Tibial artery (tissue), 4 donors: Measurements from ENCODE around the gene AMACR.

ENCODE experiments used
- DNase-seq, 2 donors: peaks; one replicate each; pipeline ENCODE4 v3.0.0-alpha.2; 2019
- H3K27ac ChIP-seq, 2 donors: fragments of 200-600 bp; sonication (generic) in 1 of 2; 1 replicate in 1 of 2; 2 replicates in 1 of 2; pipeline ENCODE4 v1.5.1; 2018 to 2019; ENCODE audit warnings: mild to moderate bottlenecking in 1 of 2
- H3K27me3 ChIP-seq, 2 donors: fragments of 200-600 bp; sonication (generic) in 1 of 2; one replicate each; pipeline versions ENCODE4 v1.5.1 to v1.6.0; 2016 to 2019
- H3K36me3 ChIP-seq, 3 donors: fragments of 200-600 bp; sonication (generic) in 2 of 3; one replicate each; pipeline ENCODE4 v1.5.1; 2016 to 2019; ENCODE audit warnings: mild to moderate bottlenecking in 2 of 3
- H3K4me1 ChIP-seq, 4 donors: fragments of 200-600 bp; sonication (generic) in 2 of 4; 1 replicate in 3 of 4; 2 replicates in 1 of 4; pipeline ENCODE4 v1.5.1; 2016 to 2019
- H3K4me3 ChIP-seq, 2 donors: fragments of 200-600 bp; sonication (generic) in 1 of 2; 1 replicate in 1 of 2; 2 replicates in 1 of 2; pipeline ENCODE4 v1.5.1; 2018 to 2019; ENCODE audit warnings: mild to moderate bottlenecking in 2 of 2
- H3K9me3 ChIP-seq, 3 donors: fragments of 200-600 bp; sonication (generic) in 1 of 3; one replicate each; pipeline ENCODE4 v1.5.1; 2016 to 2019
- intact Hi-C: fragments of 100-400 bp; cut with DNase I; formaldehyde crosslinking; loops from one replicate; pipeline ENCODE4 v1.15.0; 2023; ENCODE audit warnings: low total_unique reads
- TF ChIP-seq, protein P1 (sequence below), 2 experiments: fragments of 200-600 bp in 1 of 2; fragments of 450-650 bp in 1 of 2; IDR thresholded peaks; one replicate each; pipeline ENCODE4 v1.5.1; 2017 to 2019; ENCODE audit warnings: antibody characterized with exemption in 2 of 2, mild to moderate bottlenecking in 1 of 2, moderate library complexity in 1 of 2

The AMACR gene

DNA sequence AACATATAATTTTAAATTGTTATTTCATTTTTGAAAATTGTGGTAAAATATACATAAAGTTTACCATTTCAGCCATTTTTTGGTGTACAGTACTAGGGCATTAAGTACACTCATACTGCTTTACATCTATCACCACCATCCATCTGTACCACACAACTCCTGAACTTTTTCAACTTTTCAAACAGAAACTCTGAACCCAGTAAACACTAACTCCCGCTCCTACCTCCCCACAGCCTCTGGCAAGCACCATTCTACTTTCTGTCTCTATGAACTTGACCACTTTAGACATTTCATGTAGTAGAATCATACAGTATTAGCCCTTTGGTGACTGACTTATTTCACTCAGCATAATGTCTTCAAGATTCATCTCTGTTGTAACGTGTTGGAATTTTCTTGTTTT is 15.0 kb downstream of the AMACR start:
- H3K27ac ChIP-seq: no peak overlapping the region
- H3K36me3 ChIP-seq: peaks cover 4 to 24% (median 14%) of the 10 kb centered on the region in 3 donors
- H3K4me1 ChIP-seq: peaks cover 0 to 6% (median 3%) of the 10 kb centered on the region in 4 donors
- no peaks in the 10 kb centered on the region for H3K27me3 ChIP-seq
- no peak for DNase-seq
- H3K4me3 ChIP-seq: no peak overlapping the region
- intact Hi-C loops: no loop called here
- TF ChIP-seq, protein P1, sequence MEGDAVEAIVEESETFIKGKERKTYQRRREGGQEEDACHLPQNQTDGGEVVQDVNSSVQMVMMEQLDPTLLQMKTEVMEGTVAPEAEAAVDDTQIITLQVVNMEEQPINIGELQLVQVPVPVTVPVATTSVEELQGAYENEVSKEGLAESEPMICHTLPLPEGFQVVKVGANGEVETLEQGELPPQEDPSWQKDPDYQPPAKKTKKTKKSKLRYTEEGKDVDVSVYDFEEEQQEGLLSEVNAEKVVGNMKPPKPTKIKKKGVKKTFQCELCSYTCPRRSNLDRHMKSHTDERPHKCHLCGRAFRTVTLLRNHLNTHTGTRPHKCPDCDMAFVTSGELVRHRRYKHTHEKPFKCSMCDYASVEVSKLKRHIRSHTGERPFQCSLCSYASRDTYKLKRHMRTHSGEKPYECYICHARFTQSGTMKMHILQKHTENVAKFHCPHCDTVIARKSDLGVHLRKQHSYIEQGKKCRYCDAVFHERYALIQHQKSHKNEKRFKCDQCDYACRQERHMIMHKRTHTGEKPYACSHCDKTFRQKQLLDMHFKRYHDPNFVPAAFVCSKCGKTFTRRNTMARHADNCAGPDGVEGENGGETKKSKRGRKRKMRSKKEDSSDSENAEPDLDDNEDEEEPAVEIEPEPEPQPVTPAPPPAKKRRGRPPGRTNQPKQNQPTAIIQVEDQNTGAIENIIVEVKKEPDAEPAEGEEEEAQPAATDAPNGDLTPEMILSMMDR (IDR thresholded peaks at IDR 0.05): no peak
- no peaks in the 10 kb centered on the region for H3K9me3 ChIP-seq

DNA sequence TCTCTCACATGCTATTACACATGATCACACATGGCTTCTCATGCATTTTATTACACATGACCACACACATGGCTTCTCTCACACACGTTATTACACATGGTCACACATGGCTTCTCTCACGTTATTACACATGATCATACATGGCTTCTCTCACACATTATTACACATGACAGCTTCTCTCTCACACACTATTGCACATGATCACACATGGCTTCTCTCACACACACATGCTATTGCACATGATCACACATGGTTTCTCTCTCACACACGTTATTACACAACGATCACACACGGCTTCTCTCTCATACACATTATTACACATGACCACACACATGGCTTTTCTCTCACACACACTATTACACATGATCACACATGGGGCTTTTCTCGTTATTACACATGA is 22.4 kb downstream of the AMACR start:
- intact Hi-C loops: no loop called here
- H3K36me3 ChIP-seq: peaks cover 15 to 30% (median 23%) of the 10 kb centered on the region in 3 donors
- no peak overlapping the region for H3K27ac ChIP-seq
- TF ChIP-seq, protein P1 (IDR thresholded peaks at IDR 0.05): no peak
- H3K4me3 ChIP-seq: no peak overlapping the region
- DNase-seq: no peak
- no peaks in the 10 kb centered on the region for H3K4me1 ChIP-seq
- no peaks in the 10 kb centered on the region for H3K9me3 ChIP-seq
- H3K27me3 ChIP-seq: no peaks in the 10 kb centered on the region

DNA sequence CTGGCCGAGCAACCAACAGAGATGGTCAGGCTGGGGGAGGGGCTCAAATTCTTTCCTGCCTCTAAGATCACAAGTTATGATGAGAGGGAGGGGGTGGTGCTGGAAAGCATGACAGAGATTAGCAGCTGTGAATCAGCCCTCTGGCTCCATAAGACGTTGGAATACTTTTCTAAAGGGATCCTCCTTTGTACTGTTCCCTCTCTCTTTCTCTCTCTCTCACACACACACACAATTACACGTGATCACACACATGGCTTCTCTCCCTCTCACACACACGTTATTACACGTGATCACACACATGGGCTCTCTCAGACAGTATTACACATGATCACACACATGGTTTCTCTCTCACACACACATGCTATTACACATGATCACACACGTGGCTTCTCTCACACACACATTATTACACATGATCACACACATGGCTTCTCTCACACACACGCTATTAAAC is 23.2 kb downstream of the AMACR start, which contains the start of gene SLC45A2:
Gene SLC45A2 (minus strand): TSS at position 23 of the 454 bp plus-strand sequence. CDS start 110 bp downstream, outside the sequence.
- no peak within 1 kb of the TSS for H3K4me3 ChIP-seq
- no peaks in the 10 kb centered on the region for H3K4me1 ChIP-seq
- H3K27me3 ChIP-seq: no peaks in the 10 kb centered on the region
- TF ChIP-seq, protein P1 (IDR thresholded peaks at IDR 0.05): no peak
- H3K27ac ChIP-seq: no peak within 1 kb of the TSS
- no peaks in the 10 kb centered on the region for H3K9me3 ChIP-seq
- H3K36me3 ChIP-seq: peaks cover 15 to 30% (median 23%) of the 10 kb centered on the region in 3 donors
- intact Hi-C loops: no loop called here
- DNase-seq: no peak

DNA sequence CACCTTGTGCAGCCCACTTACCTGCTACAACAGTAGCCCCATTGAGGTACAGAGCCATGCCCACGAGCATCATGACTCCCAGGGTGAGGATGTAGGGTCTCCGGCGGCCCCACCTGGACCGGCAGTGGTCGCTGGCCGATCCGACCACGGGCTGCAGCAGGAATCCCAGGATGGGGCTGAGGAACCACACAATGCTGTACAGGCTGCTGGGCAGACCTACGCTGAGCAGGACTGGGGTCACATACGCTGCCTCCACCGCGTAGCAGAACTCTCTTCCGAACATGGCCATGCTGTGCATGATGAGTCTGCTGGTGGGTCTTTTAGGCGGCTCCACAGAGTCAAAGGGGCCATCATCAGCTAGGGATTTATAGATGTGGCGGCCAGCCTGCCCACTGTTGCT is 23.7 kb downstream of the AMACR start:
- no peak overlapping the region for H3K4me3 ChIP-seq
- no peak for DNase-seq
- no peaks in the 10 kb centered on the region for H3K4me1 ChIP-seq
- H3K9me3 ChIP-seq: no peaks in the 10 kb centered on the region
- H3K27me3 ChIP-seq: no peaks in the 10 kb centered on the region
- peaks cover 15 to 29% (median 21%) of the 10 kb centered on the region in 3 donors for H3K36me3 ChIP-seq
- intact Hi-C loops: no loop called here
- TF ChIP-seq, protein P1 (IDR thresholded peaks at IDR 0.05): no peak
- H3K27ac ChIP-seq: no peak overlapping the region

DNA sequence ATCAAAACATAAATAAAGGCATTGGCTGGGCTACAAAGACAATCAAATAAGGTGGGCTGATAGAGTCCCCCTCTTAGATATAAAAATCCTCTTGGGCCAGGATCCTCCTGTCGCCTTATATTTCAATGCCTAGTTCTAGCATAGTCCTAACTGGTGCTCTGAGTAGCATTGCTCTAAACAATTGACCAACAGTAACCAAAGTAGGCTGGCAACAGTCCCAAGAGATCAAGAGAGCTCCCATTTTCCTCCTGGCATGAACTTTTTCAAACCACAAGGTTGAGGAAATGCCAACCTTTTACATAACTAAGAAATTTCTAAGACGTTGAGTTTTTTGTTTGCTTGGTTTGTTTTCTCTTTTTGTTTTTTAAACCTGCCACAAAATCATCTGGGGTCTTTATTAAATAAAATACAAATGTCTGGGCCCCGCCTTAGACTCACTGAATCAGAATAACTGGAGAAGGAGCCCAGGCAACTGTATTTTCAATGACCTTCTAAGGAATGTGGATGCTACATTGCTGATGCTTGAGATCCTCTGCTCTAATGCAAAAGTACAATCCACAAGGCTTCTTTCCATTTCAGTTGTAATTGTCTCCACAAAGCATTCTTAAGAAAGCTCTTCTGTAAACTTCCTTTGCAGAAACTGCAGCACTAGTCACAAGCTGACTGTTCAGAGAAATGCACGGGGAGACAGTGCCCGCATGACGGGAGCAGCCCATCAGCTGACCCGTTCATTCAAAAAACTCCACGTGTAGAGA is 26.3 kb downstream of the AMACR start:
- Histone ChIP-seq H3K4me1 (no peaks in the 10 kb centered on the region), H3K27me3 (no peaks in the 10 kb centered on the region), H3K36me3 (peaks cover 0 to 3% (median 0%) of the 10 kb centered on the region in 3 donors), H3K27ac (no peak overlapping the region), H3K9me3 (no peaks in the 10 kb centered on the region), H3K4me3 (no peak overlapping the region)
- DNase-seq: no peak
- TF ChIP-seq, protein P1 (IDR thresholded peaks at IDR 0.05): no peak
- intact Hi-C loops: no loop called here
